ENCODE results near the gene NACA2. TPM values are rescaled to one million over a fixed set of nuclear protein-coding genes. Genes with fewer than 3 reads are reported as not detected.
"Not testable (repeated sequence)": the region's sequence is repeated elsewhere in the genome, so short reads cannot be mapped to it uniquely, and the experiment has no call there.

NACA2 gene
- total RNA-seq, 1 experiment from 2014 or later = not detected

DNA sequence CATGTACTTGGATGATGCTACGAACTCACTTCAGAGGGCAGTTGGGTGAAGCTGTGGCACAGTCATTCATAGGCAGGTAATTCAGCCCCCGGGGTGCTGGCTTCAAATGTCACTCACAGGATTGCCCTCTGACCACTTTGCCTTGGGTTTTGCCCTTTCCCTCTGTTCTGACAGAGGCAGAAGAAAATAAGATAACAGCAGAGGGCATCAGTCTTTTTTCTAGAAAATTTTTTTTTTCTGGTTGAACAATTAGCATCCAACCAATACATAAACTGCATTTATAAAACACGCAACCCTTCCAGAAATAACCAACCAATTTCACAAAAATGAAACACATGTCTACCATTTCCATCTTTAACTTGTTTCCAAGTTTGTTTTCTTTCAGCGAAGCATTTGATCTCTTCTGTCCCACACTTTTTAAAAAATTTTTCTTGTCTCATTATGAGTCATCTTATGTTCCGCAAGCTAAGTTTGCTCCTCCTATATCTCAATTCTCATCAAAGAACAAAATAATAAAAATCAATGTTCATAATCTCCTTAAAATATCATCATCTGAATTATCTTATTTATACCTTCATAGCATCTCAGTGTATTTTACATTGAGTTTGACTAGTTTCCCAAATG, 15.6 kb downstream of the NACA2 start:
- Histone ChIP-seq H2AFZ (ENCODE audit: low read length) (peak overlapping the region; percentile 78), H3K9me3 (ENCODE audit: low read length) (no peaks in the 10 kb centered on the region), H3K4me3 (ENCODE audit: low read length) (peak overlapping the region; percentile 23; the same call in 1 of the 2 replicates), H3K27me3 (ENCODE audit: low read length) (no peaks in the 10 kb centered on the region), H3K79me2 (ENCODE audit: low read length) (no peaks in the 10 kb centered on the region), H3K4me1 (ENCODE audit: insufficient read depth, low read length) (peaks cover 32% of the 10 kb centered on the region), H3K9ac (ENCODE audit: low read length) (peak overlapping the region; percentile 31), H3F3A (ENCODE audit: low read length, unreplicated experiment) (peaks cover 5% of the 10 kb centered on the region), H3K36me3 (ENCODE audit: low read depth, low read length) (no peaks in the 10 kb centered on the region), H3K9me2 (replicated peaks; ENCODE audit: low read length) (no peaks in the 10 kb centered on the region), H3K27ac (ENCODE audit: low read length) (peak overlapping the region; percentile 59), H3K4me2 (ENCODE audit: low read length) (peak overlapping the region; percentile 74), H4K20me1 (ENCODE audit: low read length) (no peaks in the 10 kb centered on the region)
- ChIA-PET POLR2A (ENCODE audit: unreplicated experiment) (no interaction called here), CTCF (interaction anchor here (0.6 to 2.9 kb wide), 7 partner anchors 8 to 604 kb away, joined by 3 to 47 read pairs (median 9); partner anchors contain the start of gene BRIP1)
- ATAC-seq (peak; percentile 43), DNase-seq (peak; percentile 51)
- no peak for TF ChIP-seq CTCF (conservative IDR thresholded peaks at IDR 0.05; ENCODE audit: low read depth, low read length)
- TF ChIP-seq EZH2 (IDR thresholded peaks at IDR 0.05; ENCODE audit: low read length, unreplicated experiment) = no peak
- no peak for TF ChIP-seq EZH2phosphoT487 (IDR thresholded peaks at IDR 0.05; ENCODE audit: borderline replicate concordance, low read length)
- BruUV-seq (replicated peaks) = no TSS peak
- intact Hi-C loops (cut with micrococcal nuclease) = loop anchor here (1.0 to 2.0 kb wide), 5 partner anchors 24 to 573 kb away; no protein-coding TSS in a partner anchor

GRCh38 chr17:61574542-61575351, 16.3 kb downstream of the NACA2 start:
- no TSS peak for BruUV-seq (replicated peaks)
- peaks cover 5% of the 10 kb centered on the region for H3F3A ChIP-seq (ENCODE audit: low read length, unreplicated experiment)
- DNase-seq = peak; percentile 89
- ATAC-seq = peak; percentile 97
- H4K20me1 ChIP-seq (ENCODE audit: low read length) = no peaks in the 10 kb centered on the region
- H3K27ac ChIP-seq (ENCODE audit: low read length) = peak overlapping the region; percentile 59
- no peaks in the 10 kb centered on the region for H3K9me2 ChIP-seq (replicated peaks; ENCODE audit: low read length)
- no peaks in the 10 kb centered on the region for H3K9me3 ChIP-seq (ENCODE audit: low read length)
- H2AFZ ChIP-seq (ENCODE audit: low read length) = peak overlapping the region; percentile 78
- H3K4me1 ChIP-seq (ENCODE audit: insufficient read depth, low read length) = peaks cover 25% of the 10 kb centered on the region
- H3K4me2 ChIP-seq (ENCODE audit: low read length) = peak overlapping the region; percentile 74
- H3K4me3 ChIP-seq (ENCODE audit: low read length) = peak overlapping the region; percentile 23; the same call in 1 of the 2 replicates
- no peaks in the 10 kb centered on the region for H3K36me3 ChIP-seq (ENCODE audit: low read depth, low read length)
- POLR2A ChIA-PET (ENCODE audit: unreplicated experiment) = interaction anchor here (0.5 to 0.6 kb wide), 2 partner anchors 23 to 338 kb away, joined by 3 to 7 read pairs; no protein-coding TSS in a partner anchor
- no peaks in the 10 kb centered on the region for H3K27me3 ChIP-seq (ENCODE audit: low read length)
- CTCF ChIA-PET = interaction anchor here (0.5 to 2.9 kb wide), 13 partner anchors 9 to 603 kb away, joined by 3 to 47 read pairs (median 6); partner anchors contain the start of gene BRIP1
- H3K9ac ChIP-seq (ENCODE audit: low read length) = peak overlapping the region; percentile 31
- no peaks in the 10 kb centered on the region for H3K79me2 ChIP-seq (ENCODE audit: low read length)
- TF ChIP-seq CTCF (conservative IDR thresholded peaks at IDR 0.05; ENCODE audit: low read depth, low read length) (peak; percentile 80), EZH2 (IDR thresholded peaks at IDR 0.05; ENCODE audit: low read length, unreplicated experiment) (no peak), EZH2phosphoT487 (IDR thresholded peaks at IDR 0.05; ENCODE audit: borderline replicate concordance, low read length) (no peak)
- intact Hi-C loops (cut with micrococcal nuclease) = loop anchor here (1.0 to 2.0 kb wide), 5 partner anchors 23 to 572 kb away; no protein-coding TSS in a partner anchor

DNA sequence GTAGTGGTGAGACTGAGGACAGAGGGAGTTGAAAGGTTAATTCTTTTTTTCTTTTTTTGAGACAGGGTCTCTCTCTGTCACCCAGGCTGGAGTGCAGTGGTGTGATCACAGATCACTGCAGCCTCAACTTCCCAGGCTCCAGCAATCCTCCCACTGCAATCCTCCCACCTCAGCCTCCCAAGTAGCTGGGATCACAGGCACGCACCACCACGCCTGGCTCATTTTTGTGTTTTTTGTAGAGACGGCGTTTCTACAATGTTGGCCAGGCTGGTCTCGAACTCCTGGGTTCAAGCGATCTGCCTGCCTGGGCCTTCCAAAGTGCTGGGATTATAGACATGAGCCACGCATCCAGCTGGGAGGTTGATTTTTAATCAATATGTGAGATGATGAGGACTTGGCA, 18.5 kb downstream of the NACA2 start:
- POLR2A ChIA-PET (ENCODE audit: unreplicated experiment) = not testable (repeated sequence)

More for the DNA sequence above, 18.5 kb downstream of the NACA2 start:
- peaks cover 45% of the 10 kb centered on the region for H3K4me1 ChIP-seq (ENCODE audit: insufficient read depth, low read length)
- DNase-seq; H4K20me1 ChIP-seq (ENCODE audit: low read length); H3K79me2 ChIP-seq (ENCODE audit: low read length); BruUV-seq (replicated peaks); H3K9ac ChIP-seq (ENCODE audit: low read length); H3K9me3 ChIP-seq (ENCODE audit: low read length); H2AFZ ChIP-seq (ENCODE audit: low read length); ATAC-seq; H3K4me3 ChIP-seq (ENCODE audit: low read length); intact Hi-C loops (cut with micrococcal nuclease); CTCF ChIA-PET; H3K27me3 ChIP-seq (ENCODE audit: low read length); H3K9me2 ChIP-seq (replicated peaks; ENCODE audit: low read length); H3F3A ChIP-seq (ENCODE audit: low read length, unreplicated experiment); H3K27ac ChIP-seq (ENCODE audit: low read length); H3K4me2 ChIP-seq (ENCODE audit: low read length); H3K36me3 ChIP-seq (ENCODE audit: low read depth, low read length): not testable (repeated sequence)
